ENCODE results near the gene MTUS2.

DNA sequence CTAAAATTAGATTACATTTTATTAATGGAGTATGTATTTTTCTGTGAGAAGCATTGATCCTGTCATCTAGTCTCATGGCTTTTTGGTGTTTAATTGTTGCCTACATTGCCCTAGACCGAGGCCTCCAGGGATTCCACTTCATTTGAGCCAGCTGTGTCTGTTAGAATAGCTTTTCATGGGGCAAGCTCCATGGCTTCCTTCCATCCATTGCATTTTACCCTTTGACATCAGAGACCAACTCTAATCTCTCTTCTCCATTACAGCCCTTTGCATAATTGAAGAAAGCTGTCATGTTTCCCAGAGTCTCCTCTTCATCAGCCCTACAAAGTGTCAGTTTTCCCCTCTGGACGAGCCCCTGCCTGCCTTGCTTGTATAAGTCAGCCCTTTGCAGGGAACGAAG is 70.6 kb downstream of the MTUS2 start:
- TF ChIP-seq, protein P1, sequence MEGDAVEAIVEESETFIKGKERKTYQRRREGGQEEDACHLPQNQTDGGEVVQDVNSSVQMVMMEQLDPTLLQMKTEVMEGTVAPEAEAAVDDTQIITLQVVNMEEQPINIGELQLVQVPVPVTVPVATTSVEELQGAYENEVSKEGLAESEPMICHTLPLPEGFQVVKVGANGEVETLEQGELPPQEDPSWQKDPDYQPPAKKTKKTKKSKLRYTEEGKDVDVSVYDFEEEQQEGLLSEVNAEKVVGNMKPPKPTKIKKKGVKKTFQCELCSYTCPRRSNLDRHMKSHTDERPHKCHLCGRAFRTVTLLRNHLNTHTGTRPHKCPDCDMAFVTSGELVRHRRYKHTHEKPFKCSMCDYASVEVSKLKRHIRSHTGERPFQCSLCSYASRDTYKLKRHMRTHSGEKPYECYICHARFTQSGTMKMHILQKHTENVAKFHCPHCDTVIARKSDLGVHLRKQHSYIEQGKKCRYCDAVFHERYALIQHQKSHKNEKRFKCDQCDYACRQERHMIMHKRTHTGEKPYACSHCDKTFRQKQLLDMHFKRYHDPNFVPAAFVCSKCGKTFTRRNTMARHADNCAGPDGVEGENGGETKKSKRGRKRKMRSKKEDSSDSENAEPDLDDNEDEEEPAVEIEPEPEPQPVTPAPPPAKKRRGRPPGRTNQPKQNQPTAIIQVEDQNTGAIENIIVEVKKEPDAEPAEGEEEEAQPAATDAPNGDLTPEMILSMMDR (IDR thresholded peaks at IDR 0.05; ENCODE audit: poor library complexity, severe bottlenecking): no peak
- no peak for TF ChIP-seq POLR2AphosphoS5 (IDR thresholded peaks at IDR 0.05)
- TF ChIP-seq RAD21 (conservative IDR thresholded peaks at IDR 0.05): no peak

Measured in neural cell (in vitro differentiated cells).